WTC11 (cell line): Measurements from ENCODE around the gene METTL24. TPM values are rescaled to one million over a fixed set of nuclear protein-coding genes. Genes with fewer than 3 reads are reported as not detected.

ENCODE experiments used
- ATAC-seq: fragments of 200-7000 bp; cut with Tn5 transposase; 2 replicates; pipeline ENCODE4 v1.10.0; 2021; ENCODE audit warnings: mild to moderate bottlenecking, moderate library complexity
- Bru-seq: library from RNA; stranded (reverse); fragments of 400-500 nt; gene quantifications from one replicate; lab custom pipeline; 2021; lab: Mats Ljungman, UMichigan
- CTCF ChIA-PET: fragments of 300-600 bp; sonication (Branson Sonifier 250); formaldehyde crosslinking; loops from one replicate; lab custom pipeline; 2021; ENCODE audit warnings: antibody characterized with exemption; lab: Charles Lee
- POLR2A ChIA-PET: fragments of 350-600 bp; sonication (Branson Sonifier 250); formaldehyde crosslinking; loops from one replicate; lab custom pipeline; 2021; ENCODE audit warnings: antibody characterized with exemption; lab: Charles Lee
- DNase-seq: peaks from one replicate; pipeline ENCODE4 v3.0.0; 2021; ENCODE audit warnings: low spot score
- H3K27ac Mint-ChIP-seq: 2 replicates; pipeline ENCODE4 v1.8.0; 2021; ENCODE audit warnings: mixed read lengths
- H3K27me3 Mint-ChIP-seq: 2 replicates; pipeline ENCODE4 v1.8.0; 2021; ENCODE audit warnings: low read depth, mild to moderate bottlenecking, moderate library complexity, mixed read lengths
- H3K36me3 Mint-ChIP-seq: 2 replicates; pipeline ENCODE4 v1.8.0; 2021; ENCODE audit warnings: mixed read lengths
- H3K4me1 Mint-ChIP-seq: 2 replicates; pipeline ENCODE4 v1.8.0; 2022; ENCODE audit warnings: mixed read lengths
- H3K4me3 Mint-ChIP-seq: 2 replicates; pipeline ENCODE4 v1.8.0; 2021; ENCODE audit warnings: mild to moderate bottlenecking, moderate library complexity, mixed read lengths
- H3K9me3 Mint-ChIP-seq: 2 replicates; pipeline ENCODE4 v1.8.0; 2021; ENCODE audit warnings: mixed read lengths
- CTCF ChIP-seq: fragments of 200-600 bp; IDR thresholded peaks from 2 replicates; pipeline ENCODE4 v1.8.0; 2022; ENCODE audit warnings: antibody characterized with exemption
- FOXP1 ChIP-seq: sonication (generic); formaldehyde crosslinking; IDR thresholded peaks from 2 replicates; pipeline ENCODE4 v1.8.0; 2022; ENCODE audit warnings: missing genetic modification reagents, mild to moderate bottlenecking, moderate library complexity, borderline replicate concordance
- GTF2I ChIP-seq: fragments of 250-450 bp; sonication (Bioruptor Pico); conservative IDR thresholded peaks from 2 replicates; pipeline ENCODE4 v1.4.0; 2021; ENCODE audit warnings: mild to moderate bottlenecking
- NFATC4 ChIP-seq: fragments of 250-450 bp; sonication (Bioruptor Pico); IDR thresholded peaks from 2 replicates; pipeline ENCODE4 v1.9.0; 2021; ENCODE audit warnings: mild to moderate bottlenecking
- NR3C1 ChIP-seq: sonication (generic); formaldehyde crosslinking; conservative IDR thresholded peaks from 2 replicates; pipeline ENCODE4 v1.8.1; 2023; ENCODE audit warnings: low read depth, mild to moderate bottlenecking, missing genetic modification reagents
- RORB ChIP-seq: fragments of 250-450 bp; sonication (Bioruptor Pico); IDR thresholded peaks from 2 replicates; pipeline ENCODE4 v1.9.0; 2021; ENCODE audit warnings: mild to moderate bottlenecking
- SMAD3 ChIP-seq: sonication (generic); formaldehyde crosslinking; IDR thresholded peaks from 2 replicates; pipeline ENCODE4 v1.8.0; 2022; ENCODE audit warnings: missing genetic modification reagents, mild to moderate bottlenecking, borderline replicate concordance
- TEAD1 ChIP-seq: sonication (generic); formaldehyde crosslinking; IDR thresholded peaks from 2 replicates; pipeline ENCODE4 v1.8.0; 2022; ENCODE audit warnings: mild to moderate bottlenecking, missing genetic modification reagents
- ZBTB21 ChIP-seq: sonication (generic); formaldehyde crosslinking; IDR thresholded peaks from 2 replicates; pipeline ENCODE4 v1.8.1; 2023; ENCODE audit warnings: mild to moderate bottlenecking, missing genetic modification reagents, borderline replicate concordance
- ZNF121 ChIP-seq: sonication (generic); formaldehyde crosslinking; IDR thresholded peaks from 2 replicates; pipeline ENCODE4 v1.8.0; 2023; ENCODE audit warnings: missing genetic modification reagents
- ZNF219 ChIP-seq: sonication (generic); formaldehyde crosslinking; IDR thresholded peaks from 2 replicates; pipeline ENCODE4 v1.8.0; 2023; ENCODE audit warnings: missing genetic modification reagents, mild to moderate bottlenecking, borderline replicate concordance
- ZNF416 ChIP-seq: fragments of 250-450 bp; sonication (Bioruptor Pico); IDR thresholded peaks from 2 replicates; pipeline ENCODE4 v1.9.0; 2021; ENCODE audit warnings: mild to moderate bottlenecking, inconsistent platforms
- ZNF423 ChIP-seq: fragments of 250-450 bp; sonication (Bioruptor Pico); IDR thresholded peaks from 2 replicates; pipeline ENCODE4 v2.1.2; 2022; ENCODE audit warnings: mild to moderate bottlenecking, moderate library complexity
- long read RNA-seq, 3 experiments: library from RNA in 1 of 3; library from capped mRNA in 1 of 3; library from polyadenylated mRNA in 1 of 3; unstranded in 2 of 3; stranded (forward) in 1 of 3; transcript quantifications; one replicate each; pipeline ENCODE4 v2.0.0, GENCODE V29; 2021
- total RNA-seq: library from RNA; stranded (reverse); gene quantifications from 3 replicates; pipeline ENCODE4 v1.2.3, GENCODE V29; 2021
- TF ChIP-seq, protein P1 (sequence below): sonication (generic); formaldehyde crosslinking; IDR thresholded peaks from 2 replicates; pipeline ENCODE4 v1.8.1; 2023; ENCODE audit warnings: mild to moderate bottlenecking, moderate library complexity, missing genetic modification reagents

Gene METTL24, protein sequence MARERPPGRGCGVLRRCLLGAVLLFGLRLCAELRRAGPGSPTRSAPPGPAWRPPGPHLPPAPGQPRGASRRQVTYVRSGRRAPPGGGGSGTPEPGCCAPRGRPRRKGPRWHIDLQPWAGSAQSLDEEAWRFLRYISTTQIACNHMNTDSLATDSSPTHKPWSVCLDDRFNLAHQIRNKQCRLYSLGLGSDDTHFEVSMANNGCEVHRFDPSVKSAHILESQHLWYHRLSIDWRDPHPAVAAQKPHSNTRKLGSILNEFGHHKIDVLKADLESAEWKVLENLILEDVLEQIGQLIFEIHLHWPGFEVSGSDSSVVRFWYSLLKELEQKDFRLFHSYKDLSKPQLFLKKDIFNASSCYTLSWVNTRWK
- total RNA-seq (0.21 to 0.44 TPM (median 0.31 TPM) in 3 replicates), Bru-seq, nascent RNA (percentile 21 among the genes with signal in this experiment)
- long read RNA-seq, experiment 1, partial matches to known transcripts = 0 of 3 reads
- long read RNA-seq, experiment 1, other reads (novel, unspliced or antisense) = 2 of 3 reads
- long read RNA-seq, experiment 2 = 0 reads
- long read RNA-seq, experiment 3 = 0 reads

GRCh38 chr6:110357664-110358552 is at the start of gene METTL24:
Gene METTL24 (minus strand): TSS chr6:110358349. CDS start chr6:110358272, 77 bp downstream.
- no peaks in the 10 kb centered on the region for H3K36me3 Mint-ChIP-seq
- CTCF ChIA-PET = interaction anchor here (0.6 to 6.3 kb wide), 3 partner anchors 16 to 867 kb away, joined by 3 to 47 read pairs (median 6); no protein-coding TSS in a partner anchor
- POLR2A ChIA-PET = no interaction called here
- peaks cover 54% of the 10 kb centered on the region for H3K4me1 Mint-ChIP-seq
- TF ChIP-seq CTCF (no peak), TEAD1 (CRISPR knock-in tag) (0 out of 2 replicates have a peak, but pooled peaks have one; percentile 27), ZBTB21 (CRISPR knock-in tag) (no peak), ZNF416 (CRISPR knock-in tag) (no peak), FOXP1 (CRISPR knock-in tag) (peak; percentile 43; the same call in 1 of the 2 replicates), ZNF423 (CRISPR knock-in tag) (peak; percentile 81), ZNF121 (CRISPR knock-in tag) (peak; percentile 81), ZNF219 (0 out of 2 replicates have a peak, but pooled peaks have one; percentile 16)
- TF ChIP-seq, protein P1, sequence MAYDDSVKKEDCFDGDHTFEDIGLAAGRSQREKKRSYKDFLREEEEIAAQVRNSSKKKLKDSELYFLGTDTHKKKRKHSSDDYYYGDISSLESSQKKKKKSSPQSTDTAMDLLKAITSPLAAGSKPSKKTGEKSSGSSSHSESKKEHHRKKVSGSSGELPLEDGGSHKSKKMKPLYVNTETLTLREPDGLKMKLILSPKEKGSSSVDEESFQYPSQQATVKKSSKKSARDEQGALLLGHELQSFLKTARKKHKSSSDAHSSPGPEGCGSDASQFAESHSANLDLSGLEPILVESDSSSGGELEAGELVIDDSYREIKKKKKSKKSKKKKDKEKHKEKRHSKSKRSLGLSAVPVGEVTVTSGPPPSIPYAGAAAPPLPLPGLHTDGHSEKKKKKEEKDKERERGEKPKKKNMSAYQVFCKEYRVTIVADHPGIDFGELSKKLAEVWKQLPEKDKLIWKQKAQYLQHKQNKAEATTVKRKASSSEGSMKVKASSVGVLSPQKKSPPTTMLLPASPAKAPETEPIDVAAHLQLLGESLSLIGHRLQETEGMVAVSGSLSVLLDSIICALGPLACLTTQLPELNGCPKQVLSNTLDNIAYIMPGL (CRISPR knock-in tag) = peak; percentile 52; the same call in 1 of the 2 replicates
- TF ChIP-seq, all 79 proteins: peak for 6
- ATAC-seq = peak; percentile 77
- peak; percentile 53 for DNase-seq
- Mint-ChIP-seq H3K9me3 (peaks cover 7% of the 10 kb centered on the region), H3K27ac (no peak within 1 kb of the TSS), H3K27me3 (peaks cover 37% of the 10 kb centered on the region), H3K4me3 (peak within 1 kb of the TSS; percentile 82)

- Mint-ChIP-seq H3K9me3 (no peaks in the 10 kb centered on the region), H3K4me3 (no peak overlapping the region), H3K4me1 (no peaks in the 10 kb centered on the region; the same call in 1 of the 2 replicates), H3K27ac (no peak overlapping the region), H3K27me3 (no peaks in the 10 kb centered on the region), H3K36me3 (no peaks in the 10 kb centered on the region)
- POLR2A ChIA-PET = no interaction called here
- DNase-seq (no peak), ATAC-seq (no peak)
- TF ChIP-seq RORB (CRISPR knock-in tag) = no peak
- no peak for TF ChIP-seq SMAD3 (CRISPR knock-in tag)
- no peak for TF ChIP-seq NFATC4 (CRISPR knock-in tag)
- no peak for TF ChIP-seq GTF2I (CRISPR knock-in tag)
- no peak for TF ChIP-seq CTCF
- TF ChIP-seq TEAD1 (CRISPR knock-in tag) = no peak
- no peak for TF ChIP-seq NR3C1 (CRISPR knock-in tag)
- CTCF ChIA-PET = no interaction called here
Measured at GRCh38 chr6:110404607-110405006, 46.5 kb upstream of the METTL24 start.
